ENCODE results near the gene FGD2. TPM values are rescaled to one million over a fixed set of nuclear protein-coding genes. Genes with fewer than 3 reads are reported as not detected.
"Not testable (repeated sequence)": the region's sequence is repeated elsewhere in the genome, so short reads cannot be mapped to it uniquely, and the experiment has no call there.

The FGD2 gene
- total RNA-seq, 2 donors from 2014 or later: 3.4 to 17.9 TPM

DNA sequence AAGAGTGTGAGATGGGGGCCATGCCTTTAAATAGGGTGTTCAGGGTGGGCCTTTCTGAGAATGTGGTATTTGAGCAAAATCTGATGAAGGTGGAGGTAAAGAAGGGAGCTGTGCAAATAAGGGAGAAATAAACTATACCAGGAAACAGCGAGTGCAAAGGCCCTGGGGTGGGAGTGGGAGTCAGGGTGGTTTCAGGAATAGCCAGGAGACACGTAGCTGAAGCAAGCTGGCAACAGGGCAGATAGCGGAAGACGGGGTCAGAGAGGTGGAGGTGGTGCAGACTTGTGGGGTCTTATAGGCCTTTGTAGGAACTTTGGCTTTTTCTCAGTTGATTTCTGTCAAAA is 51.6 kb downstream of the FGD2 start:
- DNase-seq (ENCODE audit: low spot score): no peak
- no peak overlapping the region for H3K4me3 ChIP-seq
- no peaks in the 10 kb centered on the region for H3K36me3 ChIP-seq
- intact Hi-C loops (cut with DNase I): loop anchor here (5.0 to 10.0 kb wide), 2 partner anchors 75 to 148 kb away; no protein-coding TSS in a partner anchor
- no peaks in the 10 kb centered on the region for H3K27me3 ChIP-seq (replicated peaks; ENCODE audit: insufficient read depth)
- no peak overlapping the region for H3K27ac ChIP-seq
- H3K9me3 ChIP-seq: no peaks in the 10 kb centered on the region
- no peaks in the 10 kb centered on the region for H3K4me1 ChIP-seq (replicated peaks)
- WGBS: 93% methylated on average over 4 of the region's 4 CpGs
- TF ChIP-seq POLR2A (IDR thresholded peaks at IDR 0.05) (no peak), POLR2AphosphoS5 (IDR thresholded peaks at IDR 0.05) (no peak)
- TF ChIP-seq, protein P1, sequence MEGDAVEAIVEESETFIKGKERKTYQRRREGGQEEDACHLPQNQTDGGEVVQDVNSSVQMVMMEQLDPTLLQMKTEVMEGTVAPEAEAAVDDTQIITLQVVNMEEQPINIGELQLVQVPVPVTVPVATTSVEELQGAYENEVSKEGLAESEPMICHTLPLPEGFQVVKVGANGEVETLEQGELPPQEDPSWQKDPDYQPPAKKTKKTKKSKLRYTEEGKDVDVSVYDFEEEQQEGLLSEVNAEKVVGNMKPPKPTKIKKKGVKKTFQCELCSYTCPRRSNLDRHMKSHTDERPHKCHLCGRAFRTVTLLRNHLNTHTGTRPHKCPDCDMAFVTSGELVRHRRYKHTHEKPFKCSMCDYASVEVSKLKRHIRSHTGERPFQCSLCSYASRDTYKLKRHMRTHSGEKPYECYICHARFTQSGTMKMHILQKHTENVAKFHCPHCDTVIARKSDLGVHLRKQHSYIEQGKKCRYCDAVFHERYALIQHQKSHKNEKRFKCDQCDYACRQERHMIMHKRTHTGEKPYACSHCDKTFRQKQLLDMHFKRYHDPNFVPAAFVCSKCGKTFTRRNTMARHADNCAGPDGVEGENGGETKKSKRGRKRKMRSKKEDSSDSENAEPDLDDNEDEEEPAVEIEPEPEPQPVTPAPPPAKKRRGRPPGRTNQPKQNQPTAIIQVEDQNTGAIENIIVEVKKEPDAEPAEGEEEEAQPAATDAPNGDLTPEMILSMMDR (IDR thresholded peaks at IDR 0.05): no peak

DNA sequence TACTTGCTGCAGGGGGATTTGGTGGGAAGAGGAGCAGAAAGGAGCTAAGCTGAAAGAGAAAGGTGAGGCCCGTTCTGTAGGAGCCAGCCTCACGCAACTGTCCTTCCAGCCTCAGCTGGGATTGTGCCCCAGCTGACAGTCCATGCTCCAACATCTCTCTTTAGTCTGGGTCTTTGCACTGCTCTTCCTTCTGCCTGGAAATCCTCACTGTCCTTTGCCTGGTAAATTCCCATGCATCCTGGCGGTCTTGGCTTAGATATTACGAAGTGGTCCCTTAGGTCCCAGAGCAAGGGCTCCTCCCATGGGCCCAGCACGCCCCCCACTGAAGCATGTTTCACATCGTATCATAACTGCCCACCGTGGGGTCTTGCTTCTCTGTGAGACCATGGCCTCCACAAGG is 52.2 kb downstream of the FGD2 start:
- Histone ChIP-seq H3K9me3 (no peaks in the 10 kb centered on the region), H3K27me3 (replicated peaks; ENCODE audit: insufficient read depth) (no peaks in the 10 kb centered on the region), H3K4me3 (no peak overlapping the region), H3K27ac (no peak overlapping the region), H3K36me3 (no peaks in the 10 kb centered on the region), H3K4me1 (replicated peaks) (no peaks in the 10 kb centered on the region)
- intact Hi-C loops (cut with DNase I): loop anchor here (2.0 to 10.0 kb wide), 3 partner anchors 75 to 147 kb away; no protein-coding TSS in a partner anchor
- 95% methylated on average over 7 of the region's 7 CpGs for WGBS
- no peak for TF ChIP-seq POLR2AphosphoS5 (IDR thresholded peaks at IDR 0.05)
- TF ChIP-seq, protein P1 (IDR thresholded peaks at IDR 0.05): no peak
- no peak for TF ChIP-seq POLR2A (IDR thresholded peaks at IDR 0.05)
- DNase-seq (ENCODE audit: low spot score): no peak

DNA sequence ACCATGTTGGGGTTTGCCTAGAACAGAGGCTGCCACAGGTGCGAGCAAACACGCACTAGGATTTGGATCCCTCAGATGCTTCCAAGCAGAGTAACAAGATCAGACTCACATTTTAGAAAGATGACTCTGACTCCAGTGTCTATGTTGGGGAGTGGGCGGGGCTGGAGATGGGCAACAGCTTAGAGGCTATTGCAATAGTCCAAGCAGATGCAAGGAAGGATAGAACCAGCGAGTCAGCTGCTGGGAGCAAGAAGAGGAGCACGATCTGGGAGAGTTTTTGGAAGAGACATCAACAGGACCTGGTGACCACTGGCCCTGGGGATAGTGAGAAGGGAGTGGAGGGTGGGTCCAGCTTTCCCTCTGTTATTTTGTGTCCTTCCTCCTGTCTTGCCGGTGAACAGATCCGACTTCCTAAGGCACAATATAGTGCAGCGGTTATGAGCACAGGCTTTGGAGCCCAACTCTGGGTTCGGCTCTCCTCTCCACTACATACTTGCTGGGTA is 52.7 kb downstream of the FGD2 start:
- DNase-seq (ENCODE audit: low spot score): no peak
- no peaks in the 10 kb centered on the region for H3K27me3 ChIP-seq (replicated peaks; ENCODE audit: insufficient read depth)
- WGBS: 94% methylated on average over 9 of the region's 9 CpGs
- H3K4me3 ChIP-seq: no peak overlapping the region
- no peaks in the 10 kb centered on the region for H3K36me3 ChIP-seq
- TF ChIP-seq, protein P1 (IDR thresholded peaks at IDR 0.05): no peak
- TF ChIP-seq POLR2AphosphoS5 (IDR thresholded peaks at IDR 0.05): no peak
- no peak for TF ChIP-seq POLR2A (IDR thresholded peaks at IDR 0.05)
- no peaks in the 10 kb centered on the region for H3K4me1 ChIP-seq (replicated peaks)
- H3K9me3 ChIP-seq: no peaks in the 10 kb centered on the region
- H3K27ac ChIP-seq: no peak overlapping the region
- intact Hi-C loops (cut with DNase I): loop anchor here (2.0 to 10.0 kb wide), 3 partner anchors 74 to 147 kb away; no protein-coding TSS in a partner anchor

DNA sequence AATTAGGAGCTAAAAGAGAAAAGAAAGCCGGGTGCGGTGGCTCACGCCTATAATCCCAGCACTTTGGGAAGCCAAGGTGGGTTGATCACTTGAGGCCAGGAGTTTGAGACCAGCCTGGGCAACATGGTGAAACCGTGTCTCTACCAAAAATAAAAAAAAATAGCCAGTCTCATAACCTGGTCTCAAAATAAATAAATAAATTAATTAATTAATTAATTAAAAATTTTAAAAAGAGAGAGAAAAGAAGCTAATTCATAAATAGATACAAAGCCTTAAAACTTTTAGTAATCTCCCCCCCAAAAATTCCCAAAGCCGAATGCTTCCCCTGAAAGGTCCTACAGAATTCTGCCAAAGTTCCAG is 53.5 kb downstream of the FGD2 start:
- not testable (repeated sequence) for DNase-seq (ENCODE audit: low spot score); H3K9me3 ChIP-seq; H3K27me3 ChIP-seq (replicated peaks; ENCODE audit: insufficient read depth); H3K4me1 ChIP-seq (replicated peaks); H3K4me3 ChIP-seq; H3K36me3 ChIP-seq
- H3K27ac ChIP-seq: peak overlapping the region; percentile 45 to 76
- intact Hi-C loops (cut with DNase I): loop anchor here (2.0 to 10.0 kb wide), 3 partner anchors 73 to 146 kb away; no protein-coding TSS in a partner anchor
- 87% methylated on average over 5 of the region's 5 CpGs for WGBS

DNA sequence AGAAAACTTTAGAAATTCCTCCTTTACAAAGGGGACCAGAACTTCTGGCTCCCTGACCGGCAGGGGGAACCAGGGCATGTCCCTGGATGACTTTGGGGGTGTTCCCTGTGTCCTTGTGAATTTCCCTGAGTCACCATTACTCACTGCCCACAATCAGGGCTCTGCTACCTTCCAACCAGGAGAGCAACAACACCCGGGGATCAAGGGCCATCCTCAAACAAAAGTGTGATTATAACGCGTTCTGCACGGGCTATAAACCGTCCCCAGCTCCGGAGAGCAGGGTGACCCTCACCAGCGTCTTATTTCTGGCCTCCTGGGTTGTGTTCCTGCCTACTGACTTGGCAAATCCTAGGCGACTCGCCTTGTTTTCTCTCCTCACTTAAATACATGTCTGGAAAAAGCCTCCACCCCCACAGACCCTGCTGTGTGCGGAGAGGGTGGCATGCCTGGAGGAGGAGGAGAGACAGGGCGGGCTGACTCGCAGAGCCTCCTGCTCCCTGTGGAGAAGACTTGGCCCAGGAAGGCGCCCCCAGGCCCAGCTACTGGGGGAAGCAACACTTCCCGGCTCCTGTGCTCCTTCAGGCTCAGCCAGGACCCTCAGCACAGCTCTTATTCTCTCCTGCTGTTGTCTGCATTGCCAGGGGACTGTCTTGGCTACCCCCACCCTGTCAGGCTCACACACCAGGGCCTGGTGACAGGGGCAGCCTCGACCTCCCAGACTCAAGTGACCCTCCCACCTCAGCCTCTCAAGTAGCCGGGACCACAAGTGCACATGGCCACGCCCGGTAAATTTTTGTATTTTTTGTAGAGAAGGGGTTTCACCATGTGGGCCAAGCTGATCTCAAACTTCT is 54.1 kb downstream of the FGD2 start:
- no peaks in the 10 kb centered on the region for H3K27me3 ChIP-seq (replicated peaks; ENCODE audit: insufficient read depth)
- WGBS: 45% methylated on average over 19 of the region's 19 CpGs
- H3K4me3 ChIP-seq: no peak overlapping the region
- H3K9me3 ChIP-seq: no peaks in the 10 kb centered on the region
- H3K27ac ChIP-seq: peak overlapping the region; percentile 45 to 76
- no peak for TF ChIP-seq POLR2A (IDR thresholded peaks at IDR 0.05)
- TF ChIP-seq POLR2AphosphoS5 (IDR thresholded peaks at IDR 0.05): peak; percentile 55
- TF ChIP-seq, protein P1 (IDR thresholded peaks at IDR 0.05): peak in 3 of 4 experiments; percentile 22 to 69 (median 48)
- H3K4me1 ChIP-seq (replicated peaks): no peaks in the 10 kb centered on the region
- intact Hi-C loops (cut with DNase I): loop anchor here (2.0 to 10.0 kb wide), 3 partner anchors 73 to 145 kb away; no protein-coding TSS in a partner anchor
- no peaks in the 10 kb centered on the region for H3K36me3 ChIP-seq
- peak; percentile 37 for DNase-seq (ENCODE audit: low spot score)

Data from prostate gland (tissue), 2 donors.